ENCODE results near the gene GREM2. TPM values are rescaled to one million over a fixed set of nuclear protein-coding genes. Genes with fewer than 3 reads are reported as not detected.

GREM2 gene
- total and polyA plus RNA-seq, 2 experiments from 2014 or later, result 0.18 to 0.21 TPM

DNA sequence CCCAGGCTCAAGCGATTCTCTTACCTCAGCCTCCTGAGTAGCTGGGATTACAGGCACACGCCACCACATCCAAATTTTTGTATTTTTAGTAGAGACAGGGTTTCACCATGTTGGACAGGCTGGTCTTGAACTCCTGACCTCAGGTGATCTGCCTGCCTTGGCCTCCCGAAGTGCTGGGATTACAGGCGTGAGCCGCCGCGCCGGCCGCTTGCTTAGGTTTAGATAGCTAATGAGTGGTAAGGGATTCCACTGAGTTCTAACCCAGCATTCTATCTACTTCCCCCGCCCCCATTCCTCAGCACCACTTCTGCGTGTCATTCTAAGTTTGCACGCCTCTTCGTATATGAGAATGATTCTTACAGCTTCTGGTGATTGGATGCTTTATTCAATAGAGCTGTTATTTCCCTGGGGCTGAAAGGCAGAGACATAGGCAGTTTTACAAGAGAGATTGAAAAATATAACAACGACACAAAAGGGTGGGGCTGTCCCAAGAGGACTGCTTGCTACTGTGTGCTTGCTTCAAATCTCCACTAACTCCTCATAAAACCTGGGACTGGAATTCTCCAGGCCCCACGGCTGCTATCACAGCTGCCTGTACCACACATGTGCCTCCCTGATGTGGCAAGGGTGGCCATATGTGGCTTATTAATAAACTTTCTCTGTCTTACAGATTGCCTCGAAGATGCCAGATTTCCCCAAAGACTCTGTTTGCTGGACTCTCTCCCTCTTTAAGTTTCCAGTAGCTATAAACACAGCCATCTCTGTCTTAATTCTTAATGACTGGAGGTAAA is 23.7 kb upstream of the GREM2 start:
- ATAC-seq (no peak), DNase-seq (ENCODE audit: low spot score) (no peak)
- Histone ChIP-seq H3K4me1 (ENCODE audit: insufficient read depth) (peaks cover 14% of the 10 kb centered on the region), H3K79me2 (replicated peaks; ENCODE audit: insufficient read depth) (no peaks in the 10 kb centered on the region), H3K36me3 (ENCODE audit: insufficient read depth) (no peaks in the 10 kb centered on the region), H3F3A (replicated peaks; ENCODE audit: low read depth) (no peaks in the 10 kb centered on the region; the same call in 1 of the 2 replicates), H3K9me2 (ENCODE audit: insufficient read depth) (peaks cover 3% of the 10 kb centered on the region; the same call in 1 of the 2 replicates), H3K27me3 (ENCODE audit: insufficient read depth) (no peaks in the 10 kb centered on the region), H2AFZ (peak overlapping the region; percentile 1), H3K4me3 (no peak overlapping the region), H3K27ac (ENCODE audit: low read depth) (no peak overlapping the region), H4K20me1 (replicated peaks; ENCODE audit: insufficient read depth) (no peaks in the 10 kb centered on the region), H3K4me2 (no peak overlapping the region)
- Mint-ChIP-seq H3K4me1 (peaks cover 9% of the 10 kb centered on the region; the same call in 2 of the 3 replicates), H3K36me3 (ENCODE audit: low read depth) (no peaks in the 10 kb centered on the region), H3K9me3 (no peaks in the 10 kb centered on the region), H3K27ac (0 out of 2 replicates have a peak overlapping the region, but pooled peaks have one; percentile 69), H3K4me3 (no peak overlapping the region), H3K27me3 (ENCODE audit: insufficient read depth, low read depth, poor library complexity) (peaks cover 5% of the 10 kb centered on the region)
- no peak for TF ChIP-seq EZH2 (IDR thresholded peaks at IDR 0.05; ENCODE audit: low read depth, unreplicated experiment)
- TF ChIP-seq CTCF (conservative IDR thresholded peaks at IDR 0.05; ENCODE audit: low read depth in 2 of 2), result no peak
- TF ChIP-seq ZNF462 (CRISPR knock-in tag; IDR thresholded peaks at IDR 0.05), result no peak
- no peak for TF ChIP-seq NANOG (IDR thresholded peaks at IDR 0.05; ENCODE audit: borderline replicate concordance)
- no peak for TF ChIP-seq ZNF114 (CRISPR knock-in tag; IDR thresholded peaks at IDR 0.05)
- no peak for TF ChIP-seq REST (IDR thresholded peaks at IDR 0.05; ENCODE audit: unreplicated experiment)
- TF ChIP-seq JUNB (IDR thresholded peaks at IDR 0.05; ENCODE audit: unreplicated experiment), result no peak
- TF ChIP-seq POLR2AphosphoS5 (IDR thresholded peaks at IDR 0.05; ENCODE audit: low read depth), result no peak
- no peak for TF ChIP-seq ZNF331 (CRISPR knock-in tag; IDR thresholded peaks at IDR 0.05; ENCODE audit: low read depth)
- TF ChIP-seq STAT1 (IDR thresholded peaks at IDR 0.05; ENCODE audit: unreplicated experiment), result no peak
